ENCODE data around the gene CLCA2.
A peak's percentile ranks its signal among the peaks of the same experiment; 100 is the strongest.

CLCA2 gene

DNA sequence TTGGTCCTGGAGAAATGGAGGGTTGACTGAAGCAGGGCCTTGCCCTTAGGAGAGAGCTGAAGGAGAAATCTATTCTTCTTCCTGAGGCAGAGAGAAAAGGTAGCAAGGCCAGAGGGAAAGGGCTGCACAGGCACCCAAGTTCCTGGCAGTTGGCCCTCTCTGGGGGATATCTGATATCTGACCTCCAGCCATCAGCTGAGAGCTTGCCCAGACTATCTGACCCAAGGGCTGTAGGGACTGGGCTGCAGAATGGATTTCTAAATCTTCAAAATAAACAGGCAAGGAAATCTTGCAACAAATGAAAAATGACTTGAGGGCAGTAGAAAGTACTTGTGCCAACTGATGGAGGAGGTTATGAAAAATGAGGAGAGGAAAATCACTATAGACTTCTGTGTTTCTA, 498 bp upstream of the CLCA2 start:
- no peak overlapping the region for H3K4me3 ChIP-seq (ENCODE audit: control insufficient read depth, low read depth, low read length)
- no peak for DNase-seq (ENCODE audit: low read depth)
- TF ChIP-seq, protein P1, sequence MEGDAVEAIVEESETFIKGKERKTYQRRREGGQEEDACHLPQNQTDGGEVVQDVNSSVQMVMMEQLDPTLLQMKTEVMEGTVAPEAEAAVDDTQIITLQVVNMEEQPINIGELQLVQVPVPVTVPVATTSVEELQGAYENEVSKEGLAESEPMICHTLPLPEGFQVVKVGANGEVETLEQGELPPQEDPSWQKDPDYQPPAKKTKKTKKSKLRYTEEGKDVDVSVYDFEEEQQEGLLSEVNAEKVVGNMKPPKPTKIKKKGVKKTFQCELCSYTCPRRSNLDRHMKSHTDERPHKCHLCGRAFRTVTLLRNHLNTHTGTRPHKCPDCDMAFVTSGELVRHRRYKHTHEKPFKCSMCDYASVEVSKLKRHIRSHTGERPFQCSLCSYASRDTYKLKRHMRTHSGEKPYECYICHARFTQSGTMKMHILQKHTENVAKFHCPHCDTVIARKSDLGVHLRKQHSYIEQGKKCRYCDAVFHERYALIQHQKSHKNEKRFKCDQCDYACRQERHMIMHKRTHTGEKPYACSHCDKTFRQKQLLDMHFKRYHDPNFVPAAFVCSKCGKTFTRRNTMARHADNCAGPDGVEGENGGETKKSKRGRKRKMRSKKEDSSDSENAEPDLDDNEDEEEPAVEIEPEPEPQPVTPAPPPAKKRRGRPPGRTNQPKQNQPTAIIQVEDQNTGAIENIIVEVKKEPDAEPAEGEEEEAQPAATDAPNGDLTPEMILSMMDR (IDR thresholded peaks at IDR 0.05; ENCODE audit: control insufficient read depth, insufficient read depth, low read depth, low read length, missing control alignments), result no peak

DNA sequence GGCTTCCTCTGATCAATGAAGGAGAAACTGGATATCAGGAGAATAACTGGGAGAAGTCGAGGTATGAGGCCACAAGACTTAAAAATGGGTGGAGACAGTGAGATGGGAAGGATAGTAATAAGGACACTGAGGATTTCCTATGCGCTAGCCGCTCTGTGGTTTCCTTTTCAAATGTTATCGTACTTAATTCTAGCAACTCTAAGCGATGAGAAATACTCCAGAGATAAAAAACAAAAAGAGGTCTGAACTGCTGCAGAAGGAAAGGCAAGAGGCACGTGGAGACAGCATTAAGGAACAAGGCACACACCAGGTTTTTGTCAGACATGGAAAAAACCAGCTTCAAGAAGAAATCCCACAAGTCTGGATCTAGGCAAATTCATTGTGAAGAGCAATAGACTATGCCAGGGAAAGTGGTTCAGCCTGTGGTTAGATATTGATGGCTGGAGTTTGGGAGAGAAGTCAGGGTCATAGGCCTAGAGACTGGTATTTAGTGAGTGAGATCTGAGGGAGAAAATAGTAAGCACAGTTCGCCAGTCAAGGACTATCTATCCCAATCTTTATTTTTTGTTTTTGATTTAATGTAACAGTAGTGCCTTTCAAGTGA, 5.3 kb downstream of the CLCA2 start:
- no peak for DNase-seq (ENCODE audit: low read depth)
- no peak overlapping the region for H3K4me3 ChIP-seq (ENCODE audit: control insufficient read depth, low read depth, low read length)
- TF ChIP-seq, protein P1 (IDR thresholded peaks at IDR 0.05; ENCODE audit: control insufficient read depth, insufficient read depth, low read depth, low read length, missing control alignments), result no peak

DNA sequence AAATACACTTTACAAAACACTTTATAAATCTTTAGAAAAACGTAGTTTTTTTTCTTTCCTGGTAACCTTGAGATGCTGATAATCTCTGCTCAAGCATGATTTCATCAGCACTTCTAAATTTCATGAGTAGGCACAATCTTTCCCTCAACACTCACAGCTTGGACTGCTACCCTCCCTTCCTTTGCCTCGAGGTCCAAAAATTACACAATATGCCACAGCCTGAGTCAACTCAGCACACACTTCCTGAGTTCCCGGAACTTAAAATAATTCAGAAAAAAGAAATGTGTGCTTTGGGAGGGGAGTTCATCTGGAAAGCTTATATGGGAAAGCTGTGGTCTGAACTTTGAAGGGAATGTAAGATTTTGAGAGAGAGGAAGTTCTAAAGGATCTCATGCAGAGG, 5.9 kb downstream of the CLCA2 start:
- peak; percentile 88 for DNase-seq (ENCODE audit: low read depth)
- TF ChIP-seq, protein P1 (IDR thresholded peaks at IDR 0.05; ENCODE audit: control insufficient read depth, insufficient read depth, low read depth, low read length, missing control alignments), result no peak
- no peak overlapping the region for H3K4me3 ChIP-seq (ENCODE audit: control insufficient read depth, low read depth, low read length)

DNA sequence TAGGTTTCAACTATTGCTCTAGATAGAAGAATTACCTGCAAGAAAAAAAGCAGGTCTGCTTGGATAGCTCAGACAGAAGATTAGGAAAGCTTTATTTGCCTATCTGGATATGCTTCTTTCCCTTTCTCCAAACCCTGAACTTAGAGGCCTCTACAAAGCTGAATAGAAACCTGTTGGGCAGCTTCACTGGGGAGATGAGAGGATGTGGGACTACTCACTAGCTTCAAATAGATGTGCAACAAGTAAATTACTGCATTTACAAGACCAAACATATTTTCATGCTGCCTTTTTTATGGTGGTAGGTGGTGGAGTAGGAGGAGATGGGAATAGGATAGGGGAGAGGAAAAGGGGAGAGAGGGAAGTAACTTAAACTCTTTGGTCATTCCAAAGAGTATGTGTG, 6.4 kb downstream of the CLCA2 start:
- TF ChIP-seq, protein P1 (IDR thresholded peaks at IDR 0.05; ENCODE audit: control insufficient read depth, insufficient read depth, low read depth, low read length, missing control alignments), result no peak
- no peak overlapping the region for H3K4me3 ChIP-seq (ENCODE audit: control insufficient read depth, low read depth, low read length)
- no peak for DNase-seq (ENCODE audit: low read depth)

DNA sequence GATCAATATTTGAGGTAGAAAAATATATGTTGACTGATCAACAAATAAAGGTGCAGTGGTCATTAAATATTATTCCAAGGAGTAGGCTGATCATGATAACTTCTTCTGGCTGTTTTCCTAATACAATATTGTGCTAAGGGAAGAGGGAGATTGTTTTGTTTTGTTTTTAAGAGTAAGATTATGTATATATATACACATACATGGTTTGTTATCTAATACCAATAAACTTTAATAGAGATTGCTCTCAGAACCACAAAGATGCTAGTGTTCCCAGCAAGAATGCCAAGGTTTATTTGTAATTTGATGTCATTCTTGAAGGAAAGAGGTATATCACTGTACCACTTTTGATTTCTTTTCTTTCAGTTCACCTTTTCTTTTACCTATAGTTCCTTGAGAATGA, 10.1 kb downstream of the CLCA2 start:
- no peak for DNase-seq (ENCODE audit: low read depth)
- H3K4me3 ChIP-seq (ENCODE audit: control insufficient read depth, low read depth, low read length), result no peak overlapping the region
- TF ChIP-seq, protein P1 (IDR thresholded peaks at IDR 0.05; ENCODE audit: control insufficient read depth, insufficient read depth, low read depth, low read length, missing control alignments), result no peak

DNA sequence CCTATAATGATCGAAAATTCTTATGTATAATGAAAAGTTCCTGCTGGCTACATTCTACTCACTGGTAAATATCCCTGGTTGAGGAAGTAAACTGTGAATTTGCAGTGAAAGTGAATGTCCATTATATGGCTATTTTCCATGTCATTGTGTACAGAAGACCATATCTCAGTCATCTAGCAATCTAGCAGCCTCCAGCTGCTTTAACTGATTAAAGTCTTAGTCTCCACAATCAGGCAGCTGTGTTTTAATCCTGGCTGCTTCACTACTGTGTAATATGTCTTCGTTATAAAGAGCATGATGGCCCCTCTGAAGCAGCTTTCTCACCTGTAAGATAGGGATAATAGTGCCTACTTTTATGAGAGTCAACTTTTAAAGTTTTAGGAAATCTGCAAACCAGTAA, 11.4 kb downstream of the CLCA2 start:
- TF ChIP-seq, protein P1 (IDR thresholded peaks at IDR 0.05; ENCODE audit: control insufficient read depth, insufficient read depth, low read depth, low read length, missing control alignments), result no peak
- H3K4me3 ChIP-seq (ENCODE audit: control insufficient read depth, low read depth, low read length), result no peak overlapping the region
- no peak for DNase-seq (ENCODE audit: low read depth)

DNA sequence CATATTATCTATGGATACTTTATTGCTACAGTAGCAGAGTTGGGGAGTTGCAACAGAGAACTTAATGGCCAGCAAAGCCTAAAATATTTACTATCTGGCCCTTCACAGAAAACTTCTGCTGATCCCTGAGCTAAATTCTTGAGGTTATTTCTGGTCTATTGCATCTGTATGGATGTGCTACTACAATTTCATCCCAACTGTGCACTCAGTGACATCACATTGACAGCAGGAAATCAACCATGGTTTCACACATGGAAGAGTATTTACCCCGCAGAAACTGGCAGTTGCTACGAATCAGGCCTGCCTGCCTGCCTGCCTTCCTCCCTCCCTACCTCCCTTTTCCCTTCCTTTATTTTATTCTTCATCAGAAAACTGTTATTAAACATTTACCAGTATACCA, 12.1 kb downstream of the CLCA2 start:
- DNase-seq (ENCODE audit: low read depth), result no peak
- H3K4me3 ChIP-seq (ENCODE audit: control insufficient read depth, low read depth, low read length), result no peak overlapping the region
- TF ChIP-seq, protein P1 (IDR thresholded peaks at IDR 0.05; ENCODE audit: control insufficient read depth, insufficient read depth, low read depth, low read length, missing control alignments), result no peak
